Measurements from ENCODE around the gene UFD1. TPM values are rescaled to one million over a fixed set of nuclear protein-coding genes. Genes with fewer than 3 reads are reported as not detected.

Gene UFD1
- total and polyA plus RNA-seq, 9 of the 15 experiments (the other 6 are each of a cell fraction or from before 2014, with no cell fraction given): 238 to 645 (median 363) TPM

GRCh38 chr22:19496324-19496630, 17.3 kb upstream of the UFD1 start (continued):
- TF ChIP-seq CUX1 (CRISPR knock-in tag; IDR thresholded peaks at IDR 0.05) (no peak), GTF2F1 (IDR thresholded peaks at IDR 0.05; ENCODE audit: low read depth, low read length) (0 out of 2 replicates have a peak, but pooled peaks have one; percentile 43), STAG1 (CRISPR knock-in tag; IDR thresholded peaks at IDR 0.05; ENCODE audit: borderline replicate concordance) (no peak), NR3C1 (CRISPR knock-in tag; IDR thresholded peaks at IDR 0.05) (no peak), LCOR (CRISPR knock-in tag; IDR thresholded peaks at IDR 0.05) (0 out of 2 replicates have a peak, but pooled peaks have one; percentile 26), NR0B1 (IDR thresholded peaks at IDR 0.05; ENCODE audit: partially characterized antibody) (no peak), RBM22 (IDR thresholded peaks at IDR 0.05; ENCODE audit: low read depth, low read length, poor library complexity, severe bottlenecking) (no peak), MLX (CRISPR knock-in tag; conservative IDR thresholded peaks at IDR 0.05) (no peak)
